Measurements from ENCODE around the gene B3GALT6. TPM values are rescaled to one million over a fixed set of nuclear protein-coding genes. Genes with fewer than 3 reads are reported as not detected.

B3GALT6 gene
- total and polyA plus RNA-seq, 2 experiments from 2014 or later: 5.5 to 26.5 TPM

DNA sequence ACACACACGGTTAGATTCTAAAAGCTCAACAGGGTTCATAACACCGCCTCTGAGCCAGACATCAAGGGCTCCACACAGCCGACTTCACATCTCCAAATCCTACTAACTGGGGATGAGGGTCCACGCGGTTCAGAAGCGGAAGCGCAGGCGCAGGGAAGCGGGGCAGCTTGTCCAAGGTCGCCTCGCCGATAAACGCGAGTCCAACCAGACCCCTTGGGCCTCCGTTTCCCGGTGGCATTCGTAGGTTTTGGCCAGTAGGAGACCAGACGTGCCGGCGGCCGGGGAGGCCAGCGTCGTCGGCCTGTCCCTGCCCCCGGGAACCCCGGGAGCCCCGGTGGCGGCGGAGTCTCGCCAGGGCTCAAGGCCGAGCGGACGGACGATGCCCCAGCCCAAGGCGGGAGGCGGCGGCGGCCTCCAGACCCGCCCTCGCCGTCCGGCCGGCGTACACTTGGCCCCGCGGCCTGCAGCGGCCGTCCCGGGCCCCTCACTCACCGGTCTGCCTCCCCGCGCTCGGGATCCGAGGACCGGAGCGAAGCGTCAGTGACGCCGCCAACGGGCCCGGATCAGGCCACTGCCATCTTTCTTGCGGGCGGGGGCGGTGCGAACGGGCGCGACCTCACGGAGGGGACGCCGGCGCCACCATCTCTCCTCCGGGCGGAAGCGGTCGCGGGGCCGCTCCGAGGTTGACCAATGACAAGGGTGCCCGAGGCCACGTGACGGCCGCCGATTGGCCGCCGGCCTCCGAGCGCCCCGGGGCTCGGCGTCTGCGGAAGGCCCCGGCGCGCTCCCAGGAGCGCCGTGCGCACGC lies 433 bp upstream of the B3GALT6 start, which contains the start of gene SDF4 (continued):
- TF ChIP-seq ZNF462 (CRISPR knock-in tag; IDR thresholded peaks at IDR 0.05): no peak
- TF ChIP-seq ZNF331 (CRISPR knock-in tag; IDR thresholded peaks at IDR 0.05; ENCODE audit: low read depth): no peak
- no peak for TF ChIP-seq ZNF114 (CRISPR knock-in tag; IDR thresholded peaks at IDR 0.05)
- TF ChIP-seq NANOG (IDR thresholded peaks at IDR 0.05; ENCODE audit: borderline replicate concordance): no peak

DNA sequence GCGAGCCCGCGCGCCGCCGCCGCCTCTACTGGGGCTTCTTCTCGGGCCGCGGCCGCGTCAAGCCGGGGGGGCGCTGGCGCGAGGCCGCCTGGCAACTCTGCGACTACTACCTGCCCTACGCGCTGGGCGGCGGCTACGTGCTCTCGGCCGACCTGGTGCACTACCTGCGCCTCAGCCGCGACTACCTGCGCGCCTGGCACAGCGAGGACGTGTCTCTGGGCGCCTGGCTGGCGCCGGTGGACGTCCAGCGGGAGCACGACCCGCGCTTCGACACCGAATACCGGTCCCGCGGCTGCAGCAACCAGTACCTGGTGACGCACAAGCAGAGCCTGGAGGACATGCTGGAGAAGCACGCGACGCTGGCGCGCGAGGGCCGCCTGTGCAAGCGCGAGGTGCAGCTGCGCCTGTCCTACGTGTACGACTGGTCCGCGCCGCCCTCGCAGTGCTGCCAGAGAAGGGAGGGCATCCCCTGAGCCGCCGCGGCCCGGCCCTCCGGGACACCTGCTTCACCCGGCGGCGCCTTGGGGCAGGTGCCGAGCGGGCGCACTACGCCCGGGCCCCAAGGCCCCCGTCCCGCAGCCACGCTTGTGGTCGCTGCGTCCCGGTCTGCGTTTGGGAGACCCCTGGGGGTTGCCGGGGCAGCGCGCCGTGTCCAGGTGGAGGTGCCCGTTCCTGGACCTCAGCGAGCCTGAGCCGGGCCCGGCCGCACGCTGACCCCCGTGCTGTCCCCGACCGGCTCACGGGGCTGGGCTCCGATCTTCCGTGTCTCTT lies 944 bp downstream of the B3GALT6 start:
- peaks cover 13% of the 10 kb centered on the region for H3K27me3 Mint-ChIP-seq (ENCODE audit: insufficient read depth, low read depth, poor library complexity)
- H3K9me2 ChIP-seq (ENCODE audit: insufficient read depth): no peaks in the 10 kb centered on the region
- no peaks in the 10 kb centered on the region for H3K36me3 ChIP-seq (ENCODE audit: insufficient read depth)
- H2AFZ ChIP-seq: no peak overlapping the region
- no peak for ATAC-seq
- peaks cover 8% of the 10 kb centered on the region for H4K20me1 ChIP-seq (replicated peaks; ENCODE audit: insufficient read depth)
- peaks cover 21% of the 10 kb centered on the region for H3K36me3 Mint-ChIP-seq (ENCODE audit: low read depth)
- TF ChIP-seq POLR2AphosphoS5 (IDR thresholded peaks at IDR 0.05; ENCODE audit: low read depth): no peak
- no peak for TF ChIP-seq STAT1 (IDR thresholded peaks at IDR 0.05; ENCODE audit: unreplicated experiment)
- TF ChIP-seq ZNF114 (CRISPR knock-in tag; IDR thresholded peaks at IDR 0.05): no peak
- no peak for TF ChIP-seq ETS1 (IDR thresholded peaks at IDR 0.05)
- no peak for TF ChIP-seq EZH2 (IDR thresholded peaks at IDR 0.05; ENCODE audit: low read depth, unreplicated experiment)
- no peak for TF ChIP-seq JUNB (IDR thresholded peaks at IDR 0.05; ENCODE audit: unreplicated experiment)
- no peak for TF ChIP-seq ZNF331 (CRISPR knock-in tag; IDR thresholded peaks at IDR 0.05; ENCODE audit: low read depth)
- no peak for TF ChIP-seq NANOG (IDR thresholded peaks at IDR 0.05; ENCODE audit: borderline replicate concordance)
- no peak for TF ChIP-seq CREB1 (CRISPR knock-in tag; IDR thresholded peaks at IDR 0.05; ENCODE audit: low read depth)
- H3K4me2 ChIP-seq: peak overlapping the region; percentile 38; the same call in 1 of the 2 replicates
- H3K27ac ChIP-seq (ENCODE audit: low read depth): no peak overlapping the region
- no peaks in the 10 kb centered on the region for H3K27me3 ChIP-seq (ENCODE audit: insufficient read depth)
- H3K4me1 Mint-ChIP-seq: peaks cover 18% of the 10 kb centered on the region
- H3K79me2 ChIP-seq (replicated peaks; ENCODE audit: insufficient read depth): peaks cover 40% of the 10 kb centered on the region
- peak overlapping the region; percentile 59 for H3K4me3 Mint-ChIP-seq
- peaks cover 6% of the 10 kb centered on the region for H3K4me1 ChIP-seq (ENCODE audit: insufficient read depth)
- H3K9me3 Mint-ChIP-seq: peaks cover 10% of the 10 kb centered on the region
- no peak for DNase-seq (ENCODE audit: low spot score)
- peak overlapping the region; percentile 28; the same call in 1 of the 2 replicates for H3K4me3 ChIP-seq
- no peak overlapping the region for H3K27ac Mint-ChIP-seq
- peaks cover 10% of the 10 kb centered on the region; the same call in 1 of the 2 replicates for H3F3A ChIP-seq (replicated peaks; ENCODE audit: low read depth)

All from GM23338 (cell line).